HCT116 (cell line): ENCODE data around the gene AMZ1. TPM values are rescaled to one million over a fixed set of nuclear protein-coding genes. Genes with fewer than 3 reads are reported as not detected.
"Not testable (repeated sequence)": the region's sequence is repeated elsewhere in the genome, so short reads cannot be mapped to it uniquely, and the experiment has no call there.

Experiments
- ATAC-seq: fragments of 200-7000 bp; cut with Tn5 transposase; 2 replicates; pipeline ENCODE4 v1.9.1; 2020; ENCODE audit warnings: mild to moderate bottlenecking, moderate library complexity
- BruUV-seq: library from RNA; stranded (reverse); fragments of 400-500 nt; replicated peaks from 2 replicates; lab custom pipeline; 2021; lab: Mats Ljungman, UMichigan
- CTCF ChIA-PET: fragments of 300-600 bp; sonication (Branson Sonifier 250); formaldehyde crosslinking; loops from one replicate; lab custom pipeline; 2021; ENCODE audit warnings: antibody characterized with exemption; lab: Charles Lee
- POLR2A ChIA-PET: fragments of 300-600, 350-600 bp; sonication (Branson Sonifier 250); formaldehyde crosslinking; loops from one replicate; lab custom pipeline; 2021; ENCODE audit warnings: antibody characterized with exemption; lab: Charles Lee
- RAD21 ChIA-PET, 2 experiments: fragments of 300-600 bp; sonication (Branson Sonifier 250); formaldehyde crosslinking; loops; one replicate each; lab custom pipeline; 2023; ENCODE audit warnings: low total read pairs in 2 of 2; ENCODE audit not compliant: uncharacterized antibody in 2 of 2, unreplicated experiment in 2 of 2, low non-redundant PET in 1 of 2; lab: Charles Lee
- DNase-seq: peaks from one replicate; pipeline ENCODE4 v3.0.0-alpha.2; 2010; ENCODE audit warnings: low read depth, low spot score
- H2AFZ ChIP-seq: fragments of 200-600 bp; shearing (Covaris generic), sonication (generic); 2 replicates; pipeline ENCODE4 v1.6.1; 2017; ENCODE audit warnings: low read depth, mixed run types, mixed read lengths, antibody characterized with exemption, low read length; ENCODE audit not compliant: poor library complexity, severe bottlenecking
- H3K27ac ChIP-seq: 2 replicates; pipeline ENCODE4 v1.5.1; 2012; ENCODE audit warnings: low read depth, low read length
- H3K27me3 ChIP-seq: fragments of 200-600 bp; sonication (generic); 2 replicates; pipeline ENCODE4 v1.6.1; 2016; ENCODE audit warnings: mixed run types, low read length, mixed read lengths; ENCODE audit not compliant: insufficient read depth
- H3K36me3 ChIP-seq, 2 experiments: fragments of 200-500 bp in 1 of 2; fragments of 200-600 bp in 1 of 2; sonication (Bioruptor generic) in 1 of 2; sonication (generic) in 1 of 2; 2 replicates each; pipeline versions ENCODE4 v1.5.1 to v1.6.1; 2014 to 2016; ENCODE audit warnings: low read length in 2 of 2, inconsistent platforms in 1 of 2, mixed read lengths in 1 of 2, mixed run types in 1 of 2; ENCODE audit not compliant: insufficient read depth in 2 of 2, control insufficient read depth in 1 of 2
- H3K4me1 ChIP-seq, 2 experiments: fragments of 200-600 bp in 1 of 2; sonication (generic) in 1 of 2; 2 replicates each; pipeline versions ENCODE4 v1.5.1 to v1.6.1; 2012 to 2017; ENCODE audit warnings: low read length in 2 of 2, inconsistent platforms in 1 of 2, mild to moderate bottlenecking in 1 of 2, mixed read lengths in 1 of 2, mixed run types in 1 of 2, moderate library complexity in 1 of 2; ENCODE audit not compliant: insufficient read depth in 2 of 2, control insufficient read depth in 1 of 2
- H3K4me2 ChIP-seq: fragments of 200-600 bp; sonication (generic); 2 replicates; pipeline ENCODE4 v1.6.1; 2017; ENCODE audit warnings: mixed run types, low read length, mixed read lengths
- H3K4me3 ChIP-seq, 2 experiments: fragments of 200-600 bp in 1 of 2; sonication (generic) in 1 of 2; replicated peaks in 1 of 2; 2 replicates each; pipeline ENCODE4 v1.5.1; 2011 to 2016; ENCODE audit warnings: low read length in 2 of 2, control low read depth in 1 of 2, low read depth in 1 of 2, mild to moderate bottlenecking in 1 of 2, mixed read lengths in 1 of 2, mixed run types in 1 of 2
- H3K79me2 ChIP-seq: fragments of 200-600 bp; sonication (generic); 2 replicates; pipeline ENCODE4 v1.6.1; 2017; ENCODE audit warnings: mild to moderate bottlenecking, mixed run types, low read length, moderate library complexity, mixed read lengths; ENCODE audit not compliant: insufficient read depth
- H3K9ac ChIP-seq: fragments of 200-600 bp; sonication (generic); 2 replicates; pipeline ENCODE4 v1.6.1; 2016; ENCODE audit warnings: low read length, mixed read lengths
- H3K9me2 ChIP-seq: fragments of 200-600 bp; sonication (generic), shearing (Covaris generic); 2 replicates; pipeline ENCODE4 v1.6.1; 2017; ENCODE audit warnings: mixed run types, mild to moderate bottlenecking, moderate library complexity; ENCODE audit not compliant: insufficient read depth
- H3K9me3 ChIP-seq, 2 experiments: fragments of 200-500 bp in 1 of 2; fragments of 200-600 bp in 1 of 2; sonication (Bioruptor generic) in 1 of 2; sonication (generic) in 1 of 2; 2 replicates each; pipeline ENCODE4 v1.6.1; 2014 to 2017; ENCODE audit warnings: low read length in 2 of 2, mixed read lengths in 2 of 2, inconsistent platforms in 1 of 2, low read depth in 1 of 2, mild to moderate bottlenecking in 1 of 2, mixed run types in 1 of 2, moderate library complexity in 1 of 2; ENCODE audit not compliant: control insufficient read depth in 1 of 2, insufficient read depth in 1 of 2
- H4K20me1 ChIP-seq: fragments of 200-600 bp; sonication (generic), shearing (Covaris generic); 2 replicates; pipeline ENCODE4 v1.6.1; 2017; ENCODE audit warnings: mixed run types, mild to moderate bottlenecking, moderate library complexity; ENCODE audit not compliant: insufficient read depth
- CBX3 ChIP-seq: IDR thresholded peaks from 2 replicates; pipeline ENCODE4 v1.6.1; 2012; ENCODE audit warnings: low read depth
- CEBPB ChIP-seq: IDR thresholded peaks from 2 replicates; pipeline ENCODE4 v1.6.1; 2012; ENCODE audit warnings: low read depth
- EGR1 ChIP-seq: IDR thresholded peaks from 2 replicates; pipeline ENCODE4 v1.6.1; 2012; ENCODE audit warnings: low read depth
- ELF1 ChIP-seq: IDR thresholded peaks from 2 replicates; pipeline ENCODE4 v1.6.1; 2012; ENCODE audit warnings: low read depth, borderline replicate concordance
- EZH2phosphoT487 ChIP-seq: fragments of 200-600 bp; IDR thresholded peaks from 2 replicates; pipeline ENCODE4 v1.6.1; 2018; ENCODE audit warnings: antibody characterized with exemption, borderline replicate concordance
- POLR2A ChIP-seq: IDR thresholded peaks from 2 replicates; pipeline ENCODE4 v1.7.0; 2011; ENCODE audit warnings: borderline replicate concordance; ENCODE audit not compliant: insufficient read depth, insufficient read length; ENCODE audit errors: extremely low read depth
- POLR2AphosphoS5 ChIP-seq: IDR thresholded peaks from 2 replicates; pipeline ENCODE4 v1.6.1; 2011; ENCODE audit warnings: mild to moderate bottlenecking, low read depth, low read length, moderate library complexity
- SIN3A ChIP-seq: IDR thresholded peaks from 2 replicates; pipeline ENCODE4 v1.6.1; 2012; ENCODE audit warnings: low read depth
- SP1 ChIP-seq: IDR thresholded peaks from 2 replicates; pipeline ENCODE4 v1.6.1; 2012; ENCODE audit warnings: low read depth
- YY1 ChIP-seq: IDR thresholded peaks from 2 replicates; pipeline ENCODE4 v1.6.1; 2011; ENCODE audit warnings: low read length, low read depth, moderate library complexity, mild to moderate bottlenecking; ENCODE audit not compliant: insufficient replicate concordance; ENCODE audit errors: extremely low read depth
- ZFX ChIP-seq: fragments of 450-650 bp; IDR thresholded peaks from 2 replicates; pipeline ENCODE4 v1.6.1; 2017
- intact Hi-C: fragments of 100-400 bp; cut with micrococcal nuclease; formaldehyde crosslinking; loops from 2 replicates; pipeline ENCODE4 v1.10.0; 2022
- total RNA-seq: library from RNA; stranded (reverse); gene quantifications from one replicate; pipeline ENCODE4 v1.2.1, GENCODE V29; 2021; ENCODE audit not compliant: unreplicated experiment
- TF ChIP-seq, protein P1 (sequence below), 3 experiments: fragments of 200-600 bp in 1 of 3; sonication (generic) in 1 of 3; IDR thresholded peaks in 2 of 3; conservative IDR thresholded peaks in 1 of 3; 2 replicates each; pipeline ENCODE4 v1.5.1; 2012 to 2017; ENCODE audit warnings: low read depth in 2 of 3, low read length in 2 of 3, antibody characterized with exemption in 1 of 3, borderline replicate concordance in 1 of 3, control low read depth in 1 of 3, mild to moderate bottlenecking in 1 of 3, mixed read lengths in 1 of 3, mixed run types in 1 of 3, moderate library complexity in 1 of 3; ENCODE audit not compliant: insufficient read depth in 1 of 3
- TF ChIP-seq, protein P2 (sequence below): IDR thresholded peaks from 2 replicates; pipeline ENCODE4 v1.6.1; 2012

Gene AMZ1
- total RNA-seq, 1 experiment from 2014 or later, result not detected

DNA sequence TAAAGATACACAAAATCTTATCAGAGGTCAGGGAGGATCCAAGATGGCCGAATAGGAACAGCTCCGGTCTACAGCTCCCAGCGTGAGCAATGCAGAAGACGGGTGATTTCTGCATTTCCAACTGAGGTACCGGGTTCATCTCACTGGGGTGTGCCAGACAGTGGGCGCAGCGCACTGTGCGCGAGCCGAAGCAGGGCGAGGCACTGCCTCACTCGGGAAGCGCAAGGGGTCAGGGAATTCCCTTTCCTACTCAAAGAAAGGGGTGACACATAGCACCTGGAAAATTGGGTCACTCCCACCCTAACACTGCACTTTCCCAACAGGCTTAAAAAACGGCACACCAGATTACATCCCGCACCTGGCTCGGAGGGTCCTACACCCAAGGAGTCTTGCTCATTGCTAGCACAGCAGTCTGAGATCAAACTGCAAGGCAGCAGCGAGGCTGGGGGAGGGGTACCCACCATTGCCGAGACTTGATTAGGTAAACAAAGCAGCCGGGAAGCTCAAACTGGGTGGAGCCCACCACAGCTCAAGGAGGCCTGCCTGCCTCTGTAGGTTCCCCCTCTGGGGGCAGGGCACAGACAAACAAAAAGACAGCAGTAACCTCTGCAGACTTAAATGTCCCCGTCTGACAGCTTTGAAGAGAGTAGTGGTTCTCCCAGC lies 55.7 kb downstream of the AMZ1 start:
- H3K27me3 ChIP-seq, H3K4me1 ChIP-seq, H3K9me2 ChIP-seq, H3K79me2 ChIP-seq, intact Hi-C loops, H3K4me2 ChIP-seq, H3K4me3 ChIP-seq, BruUV-seq, H2AFZ ChIP-seq, CTCF ChIA-PET, DNase-seq, H3K36me3 ChIP-seq, H4K20me1 ChIP-seq, H3K9me3 ChIP-seq, ATAC-seq, POLR2A ChIA-PET, RAD21 ChIA-PET, H3K9ac ChIP-seq, H3K27ac ChIP-seq: not testable (repeated sequence)

DNA sequence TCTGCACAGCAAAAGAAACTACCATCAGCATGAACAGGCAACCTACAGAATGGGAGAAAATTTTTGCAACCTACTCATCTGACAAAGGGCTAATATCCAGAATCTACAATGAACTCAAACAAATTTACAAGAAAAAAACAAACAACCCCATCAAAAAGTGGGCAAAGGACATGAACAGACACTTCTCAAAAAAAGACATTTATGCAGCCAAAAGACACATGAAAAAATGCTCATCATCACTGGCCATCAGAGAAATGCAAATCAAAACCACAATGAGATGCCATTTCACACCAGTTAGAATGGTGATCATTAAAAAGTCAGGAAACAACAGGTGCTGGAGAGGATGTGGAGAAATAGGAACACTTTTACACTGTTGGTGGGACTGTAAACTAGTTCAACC lies 60.7 kb downstream of the AMZ1 start:
- H4K20me1 ChIP-seq, CTCF ChIA-PET, H3K4me2 ChIP-seq, H3K9me2 ChIP-seq, RAD21 ChIA-PET, H2AFZ ChIP-seq, H3K4me1 ChIP-seq, H3K27me3 ChIP-seq, DNase-seq, intact Hi-C loops, ATAC-seq, H3K79me2 ChIP-seq, H3K9me3 ChIP-seq, H3K9ac ChIP-seq, H3K27ac ChIP-seq, BruUV-seq, POLR2A ChIA-PET, H3K4me3 ChIP-seq, H3K36me3 ChIP-seq: not testable (repeated sequence)

DNA sequence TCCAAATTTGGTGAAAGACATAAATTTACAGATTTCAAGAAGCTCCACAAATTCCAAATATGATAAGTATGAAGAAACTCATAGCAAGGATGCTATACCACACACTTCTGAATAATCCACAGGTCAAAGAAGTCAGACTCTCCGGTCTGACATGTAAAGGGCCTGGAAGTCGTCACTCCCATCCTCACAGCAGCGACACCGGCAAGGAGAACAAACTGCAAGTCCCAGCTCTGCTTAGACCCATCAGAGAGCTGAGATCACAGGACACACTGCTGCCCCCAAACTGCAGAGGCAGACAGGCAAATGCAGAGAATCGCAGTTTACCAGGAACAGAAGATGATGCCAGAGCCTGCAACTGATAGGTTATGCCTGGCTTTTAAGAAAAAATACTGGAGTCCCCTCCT lies 62.0 kb downstream of the AMZ1 start:
- ATAC-seq (peak; percentile 22; the same call in 1 of the 2 replicates), DNase-seq (no peak)
- H3K4me3 ChIP-seq, result no peak overlapping the region
- no peaks in the 10 kb centered on the region for H3K9me3 ChIP-seq
- H4K20me1 ChIP-seq, result no peaks in the 10 kb centered on the region
- no peak overlapping the region for H3K4me2 ChIP-seq
- BruUV-seq, result no TSS peak
- ChIA-PET CTCF (no interaction called here), RAD21 (no interaction called here), POLR2A (no interaction called here)
- H3K27ac ChIP-seq, result no peak overlapping the region
- peaks cover 8% of the 10 kb centered on the region; the same call in 1 of the 2 replicates for H3K79me2 ChIP-seq
- no peaks in the 10 kb centered on the region for H3K9me2 ChIP-seq
- H3K36me3 ChIP-seq, result no peaks in the 10 kb centered on the region
- H3K9ac ChIP-seq, result no peak overlapping the region
- no peak overlapping the region for H2AFZ ChIP-seq
- no peaks in the 10 kb centered on the region for H3K4me1 ChIP-seq
- intact Hi-C loops, result no loop called here
- no peaks in the 10 kb centered on the region for H3K27me3 ChIP-seq
- no peak for TF ChIP-seq CEBPB
- TF ChIP-seq, protein P1, sequence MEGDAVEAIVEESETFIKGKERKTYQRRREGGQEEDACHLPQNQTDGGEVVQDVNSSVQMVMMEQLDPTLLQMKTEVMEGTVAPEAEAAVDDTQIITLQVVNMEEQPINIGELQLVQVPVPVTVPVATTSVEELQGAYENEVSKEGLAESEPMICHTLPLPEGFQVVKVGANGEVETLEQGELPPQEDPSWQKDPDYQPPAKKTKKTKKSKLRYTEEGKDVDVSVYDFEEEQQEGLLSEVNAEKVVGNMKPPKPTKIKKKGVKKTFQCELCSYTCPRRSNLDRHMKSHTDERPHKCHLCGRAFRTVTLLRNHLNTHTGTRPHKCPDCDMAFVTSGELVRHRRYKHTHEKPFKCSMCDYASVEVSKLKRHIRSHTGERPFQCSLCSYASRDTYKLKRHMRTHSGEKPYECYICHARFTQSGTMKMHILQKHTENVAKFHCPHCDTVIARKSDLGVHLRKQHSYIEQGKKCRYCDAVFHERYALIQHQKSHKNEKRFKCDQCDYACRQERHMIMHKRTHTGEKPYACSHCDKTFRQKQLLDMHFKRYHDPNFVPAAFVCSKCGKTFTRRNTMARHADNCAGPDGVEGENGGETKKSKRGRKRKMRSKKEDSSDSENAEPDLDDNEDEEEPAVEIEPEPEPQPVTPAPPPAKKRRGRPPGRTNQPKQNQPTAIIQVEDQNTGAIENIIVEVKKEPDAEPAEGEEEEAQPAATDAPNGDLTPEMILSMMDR (IDR thresholded peaks at IDR 0.05 in 2 of 3, conservative IDR thresholded peaks at IDR 0.05 in 1 of 3; ENCODE audit: borderline replicate concordance in 1 of 3, insufficient read depth in 1 of 3, low read depth in 2 of 3, low read length in 2 of 3), result no peak
- TF ChIP-seq, protein P2, sequence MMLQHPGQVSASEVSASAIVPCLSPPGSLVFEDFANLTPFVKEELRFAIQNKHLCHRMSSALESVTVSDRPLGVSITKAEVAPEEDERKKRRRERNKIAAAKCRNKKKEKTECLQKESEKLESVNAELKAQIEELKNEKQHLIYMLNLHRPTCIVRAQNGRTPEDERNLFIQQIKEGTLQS, result no peak
- no peak for TF ChIP-seq ELF1
- no peak for TF ChIP-seq SP1
- TF ChIP-seq ZFX, result no peak
- TF ChIP-seq EGR1, result no peak
- no peak for TF ChIP-seq YY1
- TF ChIP-seq POLR2A, result no peak
- TF ChIP-seq CBX3, result no peak
- TF ChIP-seq EZH2phosphoT487, result no peak
- no peak for TF ChIP-seq POLR2AphosphoS5
- TF ChIP-seq SIN3A, result no peak
